SU-DHL-6 (cell line): Measurements from ENCODE around the gene HYCC2.
"Not testable (repeated sequence)": the region's sequence is repeated elsewhere in the genome, so short reads cannot be mapped to it uniquely, and the experiment has no call there.

Source experiments
- H2AFZ ChIP-seq: fragments of 200-600 bp; sonication (generic); 2 replicates; pipeline ENCODE4 v1.6.1; 2014; ENCODE audit warnings: low read depth, mild to moderate bottlenecking, moderate library complexity, mixed read lengths, antibody characterized with exemption, low read length; ENCODE audit not compliant: severe bottlenecking
- H3F3A ChIP-seq: fragments of 200-600 bp; shearing (Covaris generic); 2 replicates; pipeline ENCODE4 v1.6.0; 2016; ENCODE audit warnings: antibody characterized with exemption, mild to moderate bottlenecking; ENCODE audit not compliant: insufficient read depth
- H3K27ac ChIP-seq: fragments of 200-600 bp; sonication (generic); 2 replicates; pipeline ENCODE4 v1.5.1; 2016; ENCODE audit warnings: low read depth, mild to moderate bottlenecking, low read length, moderate library complexity, mixed read lengths
- H3K27me3 ChIP-seq: fragments of 200-600 bp; sonication (generic), shearing (Covaris generic); 2 replicates; pipeline ENCODE4 v1.6.0; 2014; ENCODE audit warnings: mild to moderate bottlenecking, low read length
- H3K36me3 ChIP-seq: fragments of 200-600 bp; sonication (generic); 2 replicates; pipeline ENCODE4 v1.6.1; 2014; ENCODE audit warnings: mild to moderate bottlenecking, low read length, mixed read lengths
- H3K4me2 ChIP-seq: fragments of 300-600, 200-600 bp; shearing (Covaris generic), sonication (generic); 2 replicates; pipeline ENCODE4 v1.6.0; 2014; ENCODE audit warnings: low read length, low read depth, mild to moderate bottlenecking; ENCODE audit not compliant: poor library complexity, severe bottlenecking
- H3K4me3 ChIP-seq: fragments of 200-600 bp; sonication (generic); 2 replicates; pipeline ENCODE4 v1.5.1; 2014; ENCODE audit warnings: antibody characterized with exemption, low read length, mild to moderate bottlenecking, mixed read lengths; ENCODE audit not compliant: insufficient read depth, poor library complexity, severe bottlenecking
- H3K79me2 ChIP-seq: fragments of 200-600 bp; sonication (generic); 2 replicates; pipeline ENCODE4 v1.6.1; 2014; ENCODE audit warnings: mild to moderate bottlenecking, low read length, moderate library complexity; ENCODE audit not compliant: insufficient read depth
- H3K9ac ChIP-seq: fragments of 200-600 bp; sonication (generic); 2 replicates; pipeline ENCODE4 v1.7.0; 2014; ENCODE audit warnings: mild to moderate bottlenecking, low read length
- H3K9me2 ChIP-seq: fragments of 200-600 bp; sonication (generic); replicated peaks from 2 replicates; pipeline ENCODE4 v1.6.1; 2014; ENCODE audit warnings: low read length; ENCODE audit not compliant: insufficient read depth
- H3K9me3 ChIP-seq: fragments of 200-600 bp; sonication (generic); 2 replicates; pipeline ENCODE4 v1.6.1; 2014; ENCODE audit warnings: low read length, mixed read lengths; ENCODE audit not compliant: insufficient read depth
- H4K20me1 ChIP-seq: fragments of 200-600 bp; sonication (generic); 2 replicates; pipeline ENCODE4 v1.6.1; 2014; ENCODE audit warnings: low read depth, mild to moderate bottlenecking, antibody characterized with exemption, low read length, moderate library complexity, mixed read lengths
- EZH2phosphoT487 ChIP-seq: fragments of 200-600 bp; sonication (generic), shearing (Covaris generic); conservative IDR thresholded peaks from 2 replicates; pipeline ENCODE4 v1.6.1; 2018; ENCODE audit warnings: mild to moderate bottlenecking, antibody characterized with exemption, low read length, moderate library complexity, mixed read lengths
- TF ChIP-seq, protein P1 (sequence below): fragments of 200-600 bp; sonication (generic); IDR thresholded peaks from one replicate; pipeline ENCODE4 v1.5.1; 2017; ENCODE audit warnings: antibody characterized with exemption, mild to moderate bottlenecking, low read length, moderate library complexity; ENCODE audit not compliant: insufficient read depth, poor library complexity, severe bottlenecking

The HYCC2 gene

DNA sequence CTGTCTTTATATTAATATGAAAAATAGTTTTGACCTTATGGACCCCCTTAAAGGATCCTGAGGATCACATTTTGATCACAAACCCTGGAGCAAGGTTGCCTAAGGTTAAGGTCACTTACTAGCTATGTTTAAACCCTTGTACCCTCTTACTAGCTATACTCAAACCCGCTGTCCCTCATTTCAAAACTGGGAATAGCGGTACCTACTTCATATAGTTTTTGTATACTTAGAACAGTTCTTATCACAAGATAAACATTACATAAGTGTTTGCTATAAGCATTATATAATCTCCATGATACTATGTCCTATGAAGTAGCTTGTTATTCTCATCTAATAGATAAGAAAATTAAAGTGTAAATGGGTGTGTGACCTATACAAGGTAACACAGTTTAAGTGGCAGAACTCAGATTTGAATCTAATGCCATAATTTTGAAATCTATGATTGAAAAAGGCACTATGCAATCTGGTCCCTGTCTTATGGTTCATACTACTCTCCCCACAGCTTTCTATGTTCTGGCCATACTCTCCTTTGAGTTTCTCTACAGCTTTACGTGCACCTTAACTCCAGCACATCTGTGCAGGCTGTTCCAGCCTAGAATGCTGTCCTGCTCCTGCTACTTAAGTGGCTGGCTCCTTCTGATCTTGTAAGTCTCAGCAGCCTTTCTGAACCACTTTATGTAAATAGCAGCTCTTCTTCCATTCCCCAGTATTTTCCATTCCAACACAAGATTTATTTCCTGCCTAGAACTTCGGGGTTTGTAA is 30.4 kb downstream of the HYCC2 start:
- H3K9me2 ChIP-seq, result no peaks in the 10 kb centered on the region
- no peaks in the 10 kb centered on the region for H3F3A ChIP-seq
- H3K36me3 ChIP-seq, result peaks cover 24% of the 10 kb centered on the region; the same call in 1 of the 2 replicates
- H3K79me2 ChIP-seq, result peaks cover 22% of the 10 kb centered on the region; the same call in 1 of the 2 replicates
- H3K4me2 ChIP-seq, result no peak overlapping the region
- no peak overlapping the region for H2AFZ ChIP-seq
- H4K20me1 ChIP-seq, result no peaks in the 10 kb centered on the region
- H3K4me3 ChIP-seq, result no peak overlapping the region
- TF ChIP-seq, protein P1, sequence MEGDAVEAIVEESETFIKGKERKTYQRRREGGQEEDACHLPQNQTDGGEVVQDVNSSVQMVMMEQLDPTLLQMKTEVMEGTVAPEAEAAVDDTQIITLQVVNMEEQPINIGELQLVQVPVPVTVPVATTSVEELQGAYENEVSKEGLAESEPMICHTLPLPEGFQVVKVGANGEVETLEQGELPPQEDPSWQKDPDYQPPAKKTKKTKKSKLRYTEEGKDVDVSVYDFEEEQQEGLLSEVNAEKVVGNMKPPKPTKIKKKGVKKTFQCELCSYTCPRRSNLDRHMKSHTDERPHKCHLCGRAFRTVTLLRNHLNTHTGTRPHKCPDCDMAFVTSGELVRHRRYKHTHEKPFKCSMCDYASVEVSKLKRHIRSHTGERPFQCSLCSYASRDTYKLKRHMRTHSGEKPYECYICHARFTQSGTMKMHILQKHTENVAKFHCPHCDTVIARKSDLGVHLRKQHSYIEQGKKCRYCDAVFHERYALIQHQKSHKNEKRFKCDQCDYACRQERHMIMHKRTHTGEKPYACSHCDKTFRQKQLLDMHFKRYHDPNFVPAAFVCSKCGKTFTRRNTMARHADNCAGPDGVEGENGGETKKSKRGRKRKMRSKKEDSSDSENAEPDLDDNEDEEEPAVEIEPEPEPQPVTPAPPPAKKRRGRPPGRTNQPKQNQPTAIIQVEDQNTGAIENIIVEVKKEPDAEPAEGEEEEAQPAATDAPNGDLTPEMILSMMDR, result no peak
- TF ChIP-seq EZH2phosphoT487, result no peak
- H3K9me3 ChIP-seq, result no peaks in the 10 kb centered on the region
- H3K27me3 ChIP-seq, result no peaks in the 10 kb centered on the region
- no peak overlapping the region for H3K9ac ChIP-seq
- no peak overlapping the region for H3K27ac ChIP-seq

- no peaks in the 10 kb centered on the region for H3K9me3 ChIP-seq
- no peaks in the 10 kb centered on the region for H3F3A ChIP-seq
Observed at GRCh38 chr2:201038855-201039254, 32.6 kb downstream of the HYCC2 start.

GRCh38 chr2:201038361-201038760 is 33.1 kb downstream of the HYCC2 start:
- not testable (repeated sequence) for H3K4me3 ChIP-seq, H3K79me2 ChIP-seq, H3K27me3 ChIP-seq, H3K9me3 ChIP-seq, H3K4me2 ChIP-seq, H3K9me2 ChIP-seq, H3K27ac ChIP-seq, H3F3A ChIP-seq, H3K36me3 ChIP-seq, H4K20me1 ChIP-seq, H3K9ac ChIP-seq, H2AFZ ChIP-seq

More at GRCh38 chr2:201038855-201039254, 32.6 kb downstream of the HYCC2 start:
- Histone ChIP-seq H3K9me2 (no peaks in the 10 kb centered on the region), H3K9ac (no peak overlapping the region), H3K79me2 (0 out of 2 replicates have a peak, but pooled peaks cover 6% of the 10 kb centered on the region), H4K20me1 (no peaks in the 10 kb centered on the region), H3K36me3 (peaks cover 10% of the 10 kb centered on the region; the same call in 1 of the 2 replicates), H3K4me2 (no peak overlapping the region), H2AFZ (no peak overlapping the region), H3K27ac (no peak overlapping the region), H3K27me3 (no peaks in the 10 kb centered on the region), H3K4me3 (no peak overlapping the region)
- no peak for TF ChIP-seq EZH2phosphoT487
- TF ChIP-seq, protein P1, result no peak

GRCh38 chr2:201034355-201034754 is 37.1 kb downstream of the HYCC2 start:
- H3K27me3 ChIP-seq, H3K9ac ChIP-seq, H3K36me3 ChIP-seq, H3K9me2 ChIP-seq, H3K27ac ChIP-seq, H3F3A ChIP-seq, H3K4me3 ChIP-seq, H3K9me3 ChIP-seq, H2AFZ ChIP-seq, H4K20me1 ChIP-seq, H3K4me2 ChIP-seq: not testable (repeated sequence)
- peaks cover 19% of the 10 kb centered on the region; the same call in 1 of the 2 replicates for H3K79me2 ChIP-seq
